CD4-positive, alpha-beta T cell treated with Interleukin-1 beta for 1 hour (primary cell): ENCODE results near the gene ELOVL5.
"Not testable (repeated sequence)": the region's sequence is repeated elsewhere in the genome, so short reads cannot be mapped to it uniquely, and the experiment has no call there.

Experiments used
- DNase-seq, 2 donors: peaks; one replicate each; pipeline ENCODE4 v3.0.0-alpha.2; 2020 to 2022

ELOVL5 gene

DNA sequence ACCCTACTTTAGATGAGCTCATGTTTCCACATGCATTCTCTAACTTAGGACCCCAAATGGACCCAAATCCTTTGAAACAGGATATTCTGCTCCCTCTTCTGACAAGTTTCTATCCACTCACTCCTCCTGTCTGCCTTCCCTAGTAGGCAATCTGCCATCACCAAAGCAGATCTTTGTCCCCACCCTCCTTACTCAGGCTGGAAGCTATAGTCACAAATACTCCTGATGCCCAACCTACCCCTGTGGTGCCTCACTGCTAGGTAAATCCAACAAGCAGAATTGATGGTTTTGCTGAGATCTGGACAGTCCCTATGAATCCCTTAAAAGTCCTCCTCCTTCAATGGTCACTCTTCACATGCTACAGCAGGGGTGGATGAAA, 21.7 kb downstream of the ELOVL5 start:
- no peak for DNase-seq

DNA sequence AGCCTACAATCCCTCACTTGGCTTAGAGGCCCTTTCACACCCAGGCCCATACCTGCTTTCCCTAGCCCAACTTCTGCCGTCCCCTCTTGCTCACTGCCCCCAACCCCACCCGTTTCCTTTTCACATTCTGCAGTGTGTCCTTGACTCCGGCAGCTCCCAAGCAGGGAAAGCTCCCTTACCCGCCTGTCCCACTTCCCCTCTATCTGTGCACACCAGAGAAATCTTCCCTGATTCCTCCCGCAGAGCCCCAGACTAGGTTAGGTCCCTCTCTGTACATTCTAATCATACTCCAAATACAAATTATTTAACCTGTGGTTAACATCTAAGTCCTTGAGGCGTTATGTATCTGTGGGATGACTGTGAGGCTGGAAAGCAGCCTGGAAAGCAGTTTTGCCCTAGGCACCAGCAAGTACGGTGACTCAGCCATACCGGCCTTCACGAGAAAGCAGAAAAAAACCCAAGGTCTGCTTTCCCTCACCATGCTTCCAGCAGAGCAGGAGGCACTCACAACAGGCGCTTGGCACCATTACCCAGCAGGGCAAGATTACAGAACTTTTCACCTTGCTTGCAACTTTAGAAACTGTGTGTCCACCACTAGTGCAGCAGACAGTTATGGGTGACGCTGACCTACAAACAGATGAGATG, 22.3 kb downstream of the ELOVL5 start:
- DNase-seq = no peak

DNA sequence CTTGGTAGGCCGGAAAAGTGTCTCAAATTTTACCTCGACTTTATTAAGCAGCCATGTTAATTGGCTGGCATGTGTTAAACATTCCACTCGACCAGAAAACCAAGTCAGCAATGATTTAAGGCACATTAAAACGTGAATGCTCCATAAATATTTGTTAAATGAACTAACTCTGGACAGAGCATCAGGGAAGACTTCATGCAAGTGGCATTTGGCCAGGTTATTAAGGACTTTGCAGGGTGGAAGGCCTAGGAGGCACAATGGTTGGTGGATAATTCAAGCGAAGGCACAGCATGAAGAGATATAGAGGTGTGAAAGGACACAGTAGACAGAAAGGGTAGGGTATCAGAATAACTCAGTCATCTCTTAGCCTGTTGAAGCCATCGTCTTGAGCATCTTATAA, 23.0 kb downstream of the ELOVL5 start:
- DNase-seq = no peak

DNA sequence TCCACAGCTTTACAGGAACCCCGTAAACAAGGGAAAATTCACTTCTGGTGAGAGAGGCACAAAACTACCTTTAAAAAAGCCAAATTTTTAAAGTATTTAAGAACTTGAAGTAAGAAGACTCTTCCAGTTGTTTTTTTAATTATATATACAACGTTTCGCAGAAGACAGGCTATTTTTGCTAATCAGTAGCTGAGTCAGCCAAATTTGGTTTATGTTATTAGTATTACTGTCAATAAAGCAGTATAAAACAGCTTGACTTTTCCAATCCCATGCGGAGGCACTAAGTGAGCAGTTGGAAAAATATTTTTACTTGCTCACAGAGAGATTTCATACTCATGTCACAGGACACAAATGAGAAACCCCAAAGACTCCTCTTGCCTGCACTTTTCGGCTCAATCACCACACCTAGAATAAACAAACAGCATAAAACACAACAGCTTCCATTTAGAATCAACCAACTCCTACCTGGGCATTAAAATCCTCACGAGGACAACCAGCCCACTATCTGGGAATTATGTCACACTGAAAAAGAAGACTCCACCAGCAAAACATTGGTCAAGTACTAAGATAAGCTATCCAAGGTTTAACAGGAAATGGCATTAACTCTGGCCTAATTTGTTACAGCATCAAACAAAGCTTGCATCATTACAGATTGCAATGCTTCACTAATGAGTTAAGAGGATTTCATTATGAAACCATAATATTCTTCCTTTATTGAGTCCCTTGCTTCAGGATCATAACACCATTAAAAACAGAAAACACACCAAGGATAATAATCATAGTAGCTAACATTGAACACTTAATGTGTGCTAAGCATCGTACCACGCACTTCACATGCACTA, 26.3 kb downstream of the ELOVL5 start:
- DNase-seq = no peak

DNA sequence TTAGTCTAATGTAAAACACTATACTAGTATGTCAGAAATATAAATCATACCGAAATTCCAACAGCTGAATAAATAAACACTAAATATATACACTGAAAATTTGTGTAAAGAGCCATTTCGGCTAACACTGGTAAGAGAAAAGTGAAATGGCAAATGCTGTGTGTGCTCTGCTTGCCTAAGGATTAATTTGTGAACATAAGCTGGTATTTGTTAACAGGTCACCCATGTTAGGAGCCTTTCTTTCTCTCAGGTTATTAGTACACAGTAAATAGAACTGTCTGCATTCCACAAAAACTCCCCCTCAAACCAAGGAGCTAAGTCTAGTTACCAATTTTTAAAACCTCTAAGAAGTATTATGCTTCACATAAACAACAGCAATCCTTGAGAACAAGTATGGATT, 27.0 kb downstream of the ELOVL5 start:
- no peak for DNase-seq

DNA sequence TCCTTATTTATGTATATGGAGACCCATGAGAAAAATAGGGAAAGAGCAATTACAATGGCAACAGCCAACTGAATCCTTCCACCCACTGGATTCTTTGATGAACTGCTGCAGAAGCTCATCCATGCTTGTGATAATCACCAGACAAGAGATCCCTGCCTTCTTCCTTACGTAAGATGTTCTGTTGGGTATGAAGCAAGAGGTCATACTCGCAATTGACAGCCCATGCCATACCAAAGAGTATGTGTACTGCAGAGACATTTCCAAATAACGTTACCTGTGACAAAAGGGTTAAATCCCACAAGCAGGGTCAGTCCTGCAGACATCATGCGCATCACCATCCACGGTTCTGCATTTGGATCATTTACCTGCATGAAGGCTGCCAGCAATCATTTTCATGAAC, 27.8 kb downstream of the ELOVL5 start:
- DNase-seq = no peak

DNA sequence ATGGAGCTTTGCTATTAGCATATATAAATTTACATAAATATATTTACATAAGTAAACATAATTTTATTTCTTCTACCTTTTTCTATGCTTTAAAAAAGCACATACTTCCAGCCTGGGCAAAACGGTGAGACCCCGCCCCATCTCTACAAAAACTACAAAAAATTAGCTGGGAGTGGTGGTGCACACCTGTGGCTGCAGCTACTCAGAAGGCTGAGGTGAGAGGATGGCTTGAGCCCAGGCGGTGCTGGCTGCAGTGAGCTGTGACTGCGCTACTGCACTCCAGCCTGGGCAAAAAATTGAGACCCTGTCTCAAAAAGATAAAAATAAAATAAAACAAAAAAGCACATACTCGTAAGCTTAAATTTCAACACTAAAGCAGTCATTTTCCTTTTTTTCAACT, 30.3 kb downstream of the ELOVL5 start:
- no peak for DNase-seq

DNA sequence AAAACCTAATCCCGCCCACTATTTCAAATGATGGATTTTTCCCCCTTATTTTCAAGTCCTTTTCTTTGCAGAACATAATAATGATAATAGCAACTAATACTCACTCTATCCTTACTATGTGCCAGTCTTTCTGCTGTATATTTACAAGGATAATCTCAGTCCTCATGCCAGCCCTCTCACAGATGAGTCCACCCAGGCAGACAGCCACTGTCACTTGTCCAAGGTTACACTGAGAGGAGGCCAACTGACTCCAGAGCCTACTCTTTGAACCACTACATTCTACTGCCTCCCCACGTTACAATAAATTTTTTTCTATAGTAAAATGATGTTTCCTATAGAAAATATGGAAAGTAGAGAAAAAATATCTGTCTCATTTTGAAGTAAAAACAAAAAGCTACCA, 30.9 kb downstream of the ELOVL5 start:
- no peak for DNase-seq

DNA sequence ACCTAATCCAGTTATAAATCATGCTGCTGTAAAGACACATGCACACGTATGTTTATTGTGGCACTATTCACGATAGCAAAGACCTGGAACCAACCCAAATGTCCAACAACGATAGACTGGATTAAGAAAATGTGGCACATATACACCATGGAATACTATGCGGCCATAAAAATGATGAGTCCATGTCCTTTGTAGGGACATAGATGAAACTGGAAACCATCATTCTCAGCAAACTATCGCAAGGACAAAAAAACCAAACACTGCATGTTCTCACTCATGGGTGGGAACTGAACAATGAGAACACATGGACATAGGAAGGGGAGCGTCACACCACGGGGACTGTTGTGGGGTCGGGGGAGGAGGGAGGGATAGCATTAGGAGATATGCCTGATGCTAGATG, 31.5 kb downstream of the ELOVL5 start:
- DNase-seq = not testable (repeated sequence)

DNA sequence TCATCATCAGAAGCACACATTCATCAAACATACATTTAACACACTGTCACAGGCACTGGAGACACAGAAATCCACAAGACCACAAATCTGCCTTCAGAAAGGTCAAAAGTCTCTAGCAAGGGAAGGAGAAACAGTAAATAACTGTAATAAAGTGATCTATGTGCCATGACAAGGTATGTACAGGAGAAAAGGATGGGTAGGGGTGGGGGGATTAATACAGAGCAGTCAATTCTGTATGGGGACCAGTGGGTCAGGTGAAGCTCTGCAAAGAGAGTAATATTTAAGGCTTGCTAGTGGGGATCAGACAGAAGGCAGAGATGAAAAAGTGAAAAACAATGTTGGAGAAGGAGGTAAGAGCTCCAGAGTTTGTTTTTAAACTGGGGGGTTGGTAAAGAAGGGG, 32.6 kb downstream of the ELOVL5 start:
- DNase-seq = no peak

DNA sequence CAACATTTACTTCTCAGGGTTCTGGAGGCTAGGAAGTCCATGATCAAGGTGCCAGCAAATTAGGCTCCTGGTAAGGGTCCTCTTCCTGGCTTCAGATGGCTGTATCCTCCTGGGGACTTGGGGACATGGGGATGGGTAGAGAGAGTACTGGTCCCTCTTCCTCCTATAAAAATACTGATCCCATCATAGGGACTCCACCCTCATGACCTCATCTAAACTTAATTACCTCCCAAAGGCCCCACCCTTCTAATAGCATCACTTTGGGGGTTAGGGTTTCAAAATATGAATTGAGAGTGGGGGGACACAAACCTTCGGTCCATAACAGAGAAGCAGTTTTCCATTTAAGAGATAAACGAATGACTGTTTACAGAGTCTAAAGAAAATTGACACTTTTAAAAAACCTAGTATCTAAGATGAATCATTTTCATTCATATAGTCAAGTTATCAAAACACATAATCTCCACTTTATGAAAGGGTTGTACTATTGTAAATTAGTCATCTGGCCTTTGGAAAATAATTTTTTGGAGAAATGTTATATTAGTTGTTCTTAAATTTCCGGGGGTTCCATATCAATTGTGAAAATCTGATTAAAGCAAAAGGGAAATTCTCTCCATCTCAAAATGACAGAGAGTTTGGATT, 33.5 kb downstream of the ELOVL5 start:
- no peak for DNase-seq

DNA sequence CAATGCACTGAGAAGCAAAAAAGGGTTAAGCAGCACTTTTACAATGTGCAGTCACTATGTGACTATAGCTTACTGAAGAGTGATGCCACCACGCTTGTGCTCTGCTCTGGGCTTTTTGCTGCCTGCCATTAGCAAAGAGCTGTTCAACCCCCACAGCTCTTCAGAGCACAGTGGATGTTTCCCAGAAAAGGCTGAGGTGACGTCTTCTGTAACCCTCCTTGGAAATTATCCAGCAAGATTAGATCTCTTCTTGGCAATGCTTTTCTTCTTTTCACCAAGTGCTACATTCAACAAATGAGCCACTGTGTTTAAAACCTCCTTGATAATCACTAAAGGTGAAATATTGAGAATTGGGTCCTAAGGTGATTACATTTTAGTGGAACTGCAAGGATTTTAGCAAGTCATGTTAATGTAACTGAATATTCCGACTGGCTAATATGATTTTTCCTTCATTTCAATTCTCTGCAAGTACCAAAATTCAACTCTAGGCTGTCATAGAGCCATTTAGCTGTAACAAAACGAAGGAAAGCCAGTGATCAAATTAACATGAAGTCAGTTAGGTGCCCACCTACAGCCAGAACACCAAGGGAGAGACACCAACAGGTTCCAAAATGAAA, 34.9 kb downstream of the ELOVL5 start:
- no peak for DNase-seq

DNA sequence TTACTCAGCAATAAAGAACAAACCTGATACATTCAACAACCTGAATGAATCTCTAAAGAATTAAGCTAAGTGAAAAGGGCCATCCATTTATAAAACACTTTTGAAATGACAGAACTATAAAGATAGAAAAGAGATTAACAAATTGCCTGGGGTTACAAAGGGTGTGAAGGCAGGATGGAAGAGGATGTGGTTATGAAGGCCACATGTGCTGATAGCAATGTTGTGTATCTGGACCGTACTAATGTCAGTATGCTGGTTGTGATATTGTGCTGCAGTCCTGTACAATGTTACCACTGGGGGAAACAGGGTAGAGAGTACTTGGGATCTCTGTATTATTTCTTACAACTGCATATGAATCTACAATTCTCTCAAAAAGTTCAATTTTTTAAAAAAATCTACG, 36.4 kb downstream of the ELOVL5 start:
- peak in 1 of 2 donors; percentile 43 for DNase-seq

DNA sequence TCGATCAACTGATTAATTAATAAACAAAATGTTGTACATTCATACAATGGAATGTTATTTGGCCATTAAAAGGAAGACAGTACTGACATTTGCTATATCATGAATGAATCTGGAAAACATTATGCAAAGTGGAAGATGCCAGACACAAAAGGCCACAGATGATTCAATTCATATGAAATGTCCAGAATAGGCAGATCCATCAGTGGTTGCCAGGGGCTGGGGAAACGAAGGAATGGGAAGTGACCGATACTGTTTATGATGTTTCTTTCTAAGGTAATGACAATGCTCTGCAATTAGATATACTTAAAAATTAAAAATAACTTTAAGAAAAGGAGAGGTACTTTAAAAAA, 37.2 kb downstream of the ELOVL5 start:
- DNase-seq = no peak

DNA sequence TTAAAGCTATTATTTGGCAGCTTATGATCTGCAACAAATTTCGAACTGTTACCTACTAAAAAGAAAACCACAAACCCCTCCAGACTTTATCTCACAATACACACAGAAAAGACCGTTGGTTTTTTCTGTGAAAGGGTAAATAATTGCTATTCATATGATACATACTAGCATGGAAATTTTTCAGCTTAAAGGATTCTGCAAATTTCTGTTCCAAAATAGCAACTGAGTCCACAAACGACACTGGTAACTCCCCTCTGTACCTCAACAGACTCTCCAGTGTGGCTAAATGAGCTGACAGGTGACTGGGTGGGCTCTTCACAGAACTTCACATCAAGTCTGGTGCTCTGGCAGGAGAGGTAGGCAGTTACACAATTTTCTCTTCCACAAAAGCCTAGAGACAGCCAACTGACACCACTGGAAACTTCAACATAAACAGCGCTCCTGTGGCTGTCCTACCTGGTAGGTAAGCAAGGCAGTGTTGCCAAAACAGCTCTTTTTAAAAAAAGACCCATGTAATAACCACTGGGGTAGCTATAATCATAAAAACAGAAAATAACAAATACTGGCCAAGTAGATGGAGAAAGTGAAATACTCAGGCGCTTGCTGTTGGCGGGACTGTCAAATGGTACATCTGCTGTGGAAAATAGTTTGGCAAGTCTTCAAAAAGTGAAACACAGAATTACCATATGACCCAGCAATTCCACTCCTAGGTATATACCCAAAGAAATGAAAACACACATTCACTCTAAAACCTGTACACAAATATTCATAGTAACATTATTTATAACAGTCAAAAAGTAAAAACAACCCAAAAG, 37.8 kb downstream of the ELOVL5 start:
- no peak for DNase-seq

DNA sequence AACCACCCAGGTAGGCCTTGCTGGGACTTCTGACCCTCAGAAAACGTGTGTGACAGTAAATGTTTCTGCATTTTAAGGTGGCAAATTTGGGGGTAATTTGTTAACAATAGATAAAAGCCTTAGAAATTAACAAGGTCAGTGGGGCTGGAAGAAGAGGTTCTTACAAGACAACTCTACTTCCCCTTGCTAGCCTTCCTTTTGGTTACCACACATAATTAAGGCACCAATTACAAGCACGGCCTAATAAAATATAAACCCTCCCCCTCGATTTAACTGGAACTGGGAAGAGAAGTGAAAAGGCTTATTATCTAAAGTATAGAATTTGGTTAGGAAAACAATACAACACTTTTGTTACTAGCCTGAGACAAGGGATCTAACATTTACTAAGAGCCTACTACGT, 38.8 kb downstream of the ELOVL5 start:
- no peak for DNase-seq

DNA sequence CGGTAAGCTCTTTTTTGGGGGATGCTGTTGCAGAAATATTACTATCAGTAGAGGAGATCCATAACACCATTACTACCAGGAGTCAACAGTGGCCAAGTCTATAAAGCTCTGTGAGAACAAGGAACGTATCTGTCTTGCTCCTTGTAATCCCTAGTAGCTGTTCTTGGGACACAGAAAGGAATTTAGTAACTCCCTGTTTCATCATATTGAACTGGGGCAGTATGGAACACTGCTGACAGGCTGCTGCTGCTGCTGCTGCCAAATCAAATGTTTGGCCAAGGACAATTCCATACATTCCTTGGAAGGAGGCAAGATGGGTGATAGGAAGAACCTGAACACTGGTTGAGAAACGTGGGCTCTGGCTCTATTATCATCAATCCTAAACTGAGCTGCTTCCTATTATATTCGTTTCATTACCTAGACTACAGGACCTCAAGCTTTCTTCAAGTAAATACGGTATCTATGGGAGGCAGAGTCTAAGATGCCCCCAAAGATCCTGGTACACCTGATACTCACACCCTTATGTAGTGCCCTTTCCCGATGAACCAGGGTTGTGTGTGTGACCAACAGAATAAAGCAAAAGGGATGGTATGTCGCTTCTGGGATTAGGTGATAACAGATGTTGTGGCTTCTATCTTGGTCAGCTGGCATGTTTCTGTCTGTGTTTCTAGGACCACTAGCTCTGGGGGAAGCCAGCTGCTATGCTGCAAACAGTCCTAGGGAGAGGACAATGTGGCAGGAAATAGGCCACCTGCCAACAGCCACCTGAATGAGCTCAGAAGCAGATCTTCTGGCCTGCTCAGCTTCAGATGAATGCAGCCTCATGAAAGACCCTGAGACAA, 39.5 kb downstream of the ELOVL5 start:
- no peak for DNase-seq

DNA sequence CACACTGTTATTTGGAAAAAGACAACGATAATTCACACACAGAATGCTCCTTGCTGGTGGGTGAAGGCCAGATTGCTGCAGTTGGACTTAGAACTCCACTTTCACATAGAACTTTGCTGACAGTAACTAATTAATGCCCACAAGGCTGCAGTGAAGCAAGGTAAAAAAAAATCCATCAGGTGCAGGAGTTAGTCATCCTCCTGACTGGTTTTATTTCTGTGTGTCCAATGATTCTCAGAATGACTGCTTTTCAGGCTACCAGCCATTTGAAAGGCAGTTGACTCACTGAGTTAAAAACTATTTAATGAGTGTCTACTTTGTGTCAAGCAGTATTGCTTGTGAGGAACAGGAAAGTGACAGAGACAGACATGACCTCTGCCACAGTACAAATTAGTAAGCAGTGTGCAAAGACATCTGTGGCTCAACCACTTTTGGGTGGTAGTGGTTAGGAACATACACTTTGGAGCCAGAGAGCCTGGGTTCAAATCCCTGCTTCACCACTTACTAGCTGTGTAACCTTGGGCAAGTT, 41.9 kb downstream of the ELOVL5 start:
- no peak for DNase-seq

DNA sequence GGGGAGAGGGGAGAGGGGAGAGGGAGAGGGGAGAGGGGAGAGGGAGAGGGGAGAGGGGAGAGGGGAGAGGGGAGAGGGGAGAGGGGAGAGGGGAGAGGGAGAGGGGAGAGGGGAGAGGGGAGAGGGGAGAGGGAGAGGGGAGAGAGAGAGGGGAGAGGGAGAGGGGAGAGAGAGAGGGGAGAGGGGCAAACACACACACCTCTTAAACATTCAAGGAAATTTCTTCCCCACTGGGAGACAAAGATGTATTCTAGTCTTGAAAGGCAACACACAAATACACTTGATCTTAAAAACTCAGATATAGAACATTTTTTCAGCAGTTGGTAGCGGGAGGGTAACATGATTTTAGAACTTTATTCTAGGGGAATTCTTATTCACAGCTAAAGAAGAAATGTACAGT, 42.5 kb downstream of the ELOVL5 start:
- DNase-seq = not testable (repeated sequence)

DNA sequence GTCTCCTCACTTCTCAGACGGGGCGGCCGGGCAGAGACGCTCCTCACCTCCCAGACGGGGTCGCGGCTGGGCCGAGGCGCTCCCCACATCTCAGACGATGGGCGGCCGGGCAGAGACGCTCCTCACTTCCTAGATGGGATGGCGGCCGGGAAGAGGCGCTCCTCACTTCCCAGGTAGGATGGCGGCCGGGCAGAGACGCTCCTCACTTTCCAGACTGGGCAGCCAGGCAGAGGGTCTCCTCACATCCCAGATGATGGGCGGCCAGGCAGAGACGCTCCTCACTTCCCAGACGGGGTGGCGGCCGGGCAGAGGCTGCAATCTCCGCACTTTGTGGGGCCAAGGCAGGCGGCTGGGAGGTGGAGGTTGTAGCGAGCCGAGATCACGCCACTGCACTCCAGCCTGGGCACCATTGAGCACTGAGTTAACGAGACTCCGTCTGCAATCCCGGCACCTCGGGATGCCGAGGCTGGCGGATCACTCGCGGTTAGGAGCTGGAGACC, 43.2 kb downstream of the ELOVL5 start:
- not testable (repeated sequence) for DNase-seq

DNA sequence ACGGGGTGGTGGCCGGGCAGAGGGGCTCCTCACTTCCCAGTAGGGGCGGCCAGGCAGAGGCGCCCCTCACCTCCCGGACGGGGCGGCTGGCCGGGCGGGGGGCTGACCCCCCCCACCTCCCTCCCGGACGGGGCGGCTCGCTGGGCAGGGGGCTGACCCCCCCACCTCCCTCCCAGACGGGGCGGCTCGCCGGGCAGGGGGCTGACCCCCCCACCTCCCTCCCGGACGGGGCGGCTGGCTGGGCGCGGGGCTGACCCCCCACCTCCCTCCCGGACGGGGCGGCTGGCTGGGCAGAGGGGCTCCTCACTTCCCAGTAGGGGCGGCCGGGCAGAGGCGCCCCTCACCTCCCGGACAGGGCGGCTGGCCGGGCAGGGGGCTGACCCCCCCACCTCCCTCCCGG, 43.8 kb downstream of the ELOVL5 start:
- DNase-seq = not testable (repeated sequence)
